ENCODE measurements around the gene CAMTA1.

DNA sequence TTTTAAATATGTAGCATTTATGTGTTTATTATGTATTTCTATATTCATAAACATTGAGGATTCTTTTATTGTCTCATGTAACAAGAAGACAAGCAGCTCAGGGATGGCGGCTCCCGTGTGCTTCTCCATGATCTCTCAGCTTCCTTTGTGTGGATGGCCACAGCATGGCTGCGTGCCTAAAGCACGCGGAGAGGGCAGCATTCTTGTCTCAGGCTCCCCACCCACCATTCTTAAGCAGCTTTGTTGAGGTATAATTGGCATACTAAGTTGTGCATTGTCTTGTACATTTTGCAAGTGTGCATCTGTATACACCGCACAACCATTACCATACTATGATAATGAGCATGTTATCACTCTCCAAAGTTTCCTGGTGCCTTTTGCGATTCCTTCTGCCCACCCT is 81.6 kb downstream of the CAMTA1 start:
- TF ChIP-seq, protein P1, sequence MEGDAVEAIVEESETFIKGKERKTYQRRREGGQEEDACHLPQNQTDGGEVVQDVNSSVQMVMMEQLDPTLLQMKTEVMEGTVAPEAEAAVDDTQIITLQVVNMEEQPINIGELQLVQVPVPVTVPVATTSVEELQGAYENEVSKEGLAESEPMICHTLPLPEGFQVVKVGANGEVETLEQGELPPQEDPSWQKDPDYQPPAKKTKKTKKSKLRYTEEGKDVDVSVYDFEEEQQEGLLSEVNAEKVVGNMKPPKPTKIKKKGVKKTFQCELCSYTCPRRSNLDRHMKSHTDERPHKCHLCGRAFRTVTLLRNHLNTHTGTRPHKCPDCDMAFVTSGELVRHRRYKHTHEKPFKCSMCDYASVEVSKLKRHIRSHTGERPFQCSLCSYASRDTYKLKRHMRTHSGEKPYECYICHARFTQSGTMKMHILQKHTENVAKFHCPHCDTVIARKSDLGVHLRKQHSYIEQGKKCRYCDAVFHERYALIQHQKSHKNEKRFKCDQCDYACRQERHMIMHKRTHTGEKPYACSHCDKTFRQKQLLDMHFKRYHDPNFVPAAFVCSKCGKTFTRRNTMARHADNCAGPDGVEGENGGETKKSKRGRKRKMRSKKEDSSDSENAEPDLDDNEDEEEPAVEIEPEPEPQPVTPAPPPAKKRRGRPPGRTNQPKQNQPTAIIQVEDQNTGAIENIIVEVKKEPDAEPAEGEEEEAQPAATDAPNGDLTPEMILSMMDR (IDR thresholded peaks at IDR 0.05; ENCODE audit: low read length): no peak
- TF ChIP-seq EZH2 (optimal IDR thresholded peaks at IDR 0.05; ENCODE audit: low read depth, low read length): no peak
